ENCODE results near the gene SMIM44.

SMIM44 gene

DNA sequence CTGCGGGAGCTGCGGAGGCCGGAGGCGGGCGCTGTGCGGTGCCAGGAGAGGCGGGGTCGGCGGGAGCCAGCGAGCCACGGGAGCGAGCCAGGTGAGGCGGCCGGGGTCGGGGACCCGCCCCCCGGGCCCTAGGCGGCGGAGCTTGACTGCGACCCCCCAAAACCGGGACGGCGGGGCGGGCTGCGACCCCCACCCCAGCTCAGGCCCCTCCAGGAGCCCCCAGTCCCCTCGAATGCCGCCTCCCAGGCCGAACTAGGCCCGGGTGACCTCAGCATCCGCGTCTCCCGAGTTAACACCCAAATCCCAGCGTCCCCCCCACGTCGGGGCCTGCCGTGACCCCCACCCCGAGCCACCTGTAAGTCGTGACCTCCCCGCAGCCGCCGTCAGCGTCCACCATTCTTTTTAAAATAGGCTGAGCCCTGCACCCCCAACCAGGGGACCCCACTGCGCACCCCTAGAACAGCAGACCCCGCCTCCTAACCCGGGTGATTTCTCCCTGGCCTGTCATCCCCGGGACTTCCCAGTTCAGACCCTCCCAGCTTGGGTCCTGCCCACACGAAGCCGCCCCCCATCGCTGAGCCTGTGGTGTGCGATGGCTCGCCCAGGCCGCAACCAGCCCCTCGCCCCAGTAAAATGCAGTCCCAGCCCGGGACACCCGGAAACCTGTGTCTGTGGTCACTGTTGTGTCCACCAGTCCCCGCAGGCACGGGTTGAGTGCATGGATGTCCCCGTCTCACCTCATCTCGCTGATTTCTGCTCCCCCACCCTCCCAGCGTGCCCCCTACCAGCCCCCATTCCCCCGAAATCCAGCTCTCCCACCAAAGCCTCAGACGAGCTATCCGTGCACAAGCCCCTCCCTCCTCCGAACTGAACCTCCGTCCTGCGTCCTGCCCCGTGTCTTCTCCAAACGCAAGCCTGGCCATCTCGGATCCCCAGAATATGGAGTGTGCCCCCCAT lies 23.4 kb upstream of the SMIM44 start:
- no peaks in the 10 kb centered on the region for H3K4me1 ChIP-seq (ENCODE audit: insufficient read depth, low read length)
- peak overlapping the region; percentile 82; the same call in 1 of the 2 replicates for H3K9ac ChIP-seq (ENCODE audit: low read depth, low read length)
- H3K27ac ChIP-seq (ENCODE audit: low read length), result no peak overlapping the region
- no peaks in the 10 kb centered on the region for H3K27me3 ChIP-seq (ENCODE audit: insufficient read depth, low read length)
- H3K36me3 ChIP-seq (ENCODE audit: insufficient read depth, low read depth, low read length), result peaks cover 18% of the 10 kb centered on the region
- H3K9me3 ChIP-seq (ENCODE audit: insufficient read depth, low read depth, low read length), result no peaks in the 10 kb centered on the region
- H3K4me3 ChIP-seq (ENCODE audit: low read length), result peak overlapping the region; percentile 76

DNA sequence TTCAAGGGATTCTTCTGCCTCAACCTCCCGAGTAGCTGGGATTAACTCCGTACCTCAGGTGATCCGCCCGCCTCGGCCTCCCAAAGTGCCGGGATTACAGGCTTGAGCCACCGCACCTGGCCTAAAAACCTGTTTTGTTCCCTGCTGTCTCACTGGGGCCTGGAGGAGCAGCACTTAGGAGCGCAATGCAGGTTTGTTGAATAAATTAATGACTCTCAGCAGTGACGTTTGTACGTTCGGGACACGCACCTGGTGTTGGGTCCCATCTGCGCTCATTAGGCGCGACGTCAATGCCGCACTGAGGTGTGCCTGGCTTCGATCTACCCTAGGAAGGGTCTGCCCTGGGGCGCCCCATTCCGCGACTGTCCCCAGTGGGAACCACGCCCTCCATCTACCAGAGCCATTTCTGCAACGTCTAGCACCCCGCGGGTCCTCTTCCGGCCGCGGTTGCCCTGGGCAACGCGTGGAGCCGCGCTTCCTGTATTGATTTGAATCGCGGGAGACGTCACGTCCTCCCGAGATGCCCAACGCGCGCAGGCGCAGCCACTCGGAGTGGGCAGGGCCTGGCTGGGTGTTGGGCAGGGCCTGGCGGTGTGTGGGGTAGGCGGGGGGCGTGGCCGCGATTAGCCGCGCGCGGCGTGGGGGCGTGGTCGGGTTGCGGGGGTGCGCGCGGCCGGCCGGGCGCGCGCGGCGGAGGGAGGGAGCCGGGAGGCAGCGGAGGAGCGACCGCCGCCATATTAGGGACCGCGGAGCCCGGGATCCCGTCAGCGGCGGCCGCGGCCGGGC lies 22.6 kb upstream of the SMIM44 start, which contains the start of gene FZR1:
Gene FZR1 (plus strand): TSS at position 714 of the 786 bp plus-strand sequence. CDS start 16,679 bp downstream, outside the sequence.
- Histone ChIP-seq H3K9ac (ENCODE audit: low read depth, low read length) (peak within 1 kb of the TSS; percentile 82), H3K27ac (ENCODE audit: low read length) (peak within 1 kb of the TSS; percentile 66), H3K36me3 (ENCODE audit: insufficient read depth, low read depth, low read length) (peaks cover 12% of the 10 kb centered on the region), H3K4me1 (ENCODE audit: insufficient read depth, low read length) (no peaks in the 10 kb centered on the region), H3K27me3 (ENCODE audit: insufficient read depth, low read length) (no peaks in the 10 kb centered on the region), H3K4me3 (ENCODE audit: low read length) (peak within 1 kb of the TSS; percentile 76), H3K9me3 (ENCODE audit: insufficient read depth, low read depth, low read length) (no peaks in the 10 kb centered on the region)

DNA sequence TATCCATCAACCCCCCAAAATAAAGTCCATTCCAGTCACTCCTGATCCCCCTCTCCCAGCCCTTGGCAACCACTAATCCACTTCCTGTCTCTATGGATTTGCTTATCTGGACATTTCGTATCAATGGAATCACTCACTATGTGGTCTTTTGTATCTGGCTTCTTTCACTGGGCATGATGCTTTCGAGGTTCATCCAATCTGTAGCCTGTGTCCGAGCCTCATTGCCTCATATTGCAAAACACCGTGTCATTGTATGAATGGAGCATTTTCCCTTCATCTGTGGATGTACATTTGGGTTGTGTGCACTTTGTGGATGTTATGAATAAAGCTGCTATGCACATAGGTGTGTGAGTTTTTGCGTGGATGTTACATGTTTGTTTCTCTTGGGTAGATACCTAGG lies 21.5 kb upstream of the SMIM44 start:
- Histone ChIP-seq H3K27ac (ENCODE audit: low read length) (no peak overlapping the region), H3K27me3 (ENCODE audit: insufficient read depth, low read length) (no peaks in the 10 kb centered on the region), H3K36me3 (ENCODE audit: insufficient read depth, low read depth, low read length) (peaks cover 3% of the 10 kb centered on the region), H3K4me1 (ENCODE audit: insufficient read depth, low read length) (no peaks in the 10 kb centered on the region), H3K4me3 (ENCODE audit: low read length) (no peak overlapping the region; the same call in 1 of the 2 replicates), H3K9me3 (ENCODE audit: insufficient read depth, low read depth, low read length) (no peaks in the 10 kb centered on the region), H3K9ac (ENCODE audit: low read depth, low read length) (peak overlapping the region; percentile 82; the same call in 1 of the 2 replicates)

DNA sequence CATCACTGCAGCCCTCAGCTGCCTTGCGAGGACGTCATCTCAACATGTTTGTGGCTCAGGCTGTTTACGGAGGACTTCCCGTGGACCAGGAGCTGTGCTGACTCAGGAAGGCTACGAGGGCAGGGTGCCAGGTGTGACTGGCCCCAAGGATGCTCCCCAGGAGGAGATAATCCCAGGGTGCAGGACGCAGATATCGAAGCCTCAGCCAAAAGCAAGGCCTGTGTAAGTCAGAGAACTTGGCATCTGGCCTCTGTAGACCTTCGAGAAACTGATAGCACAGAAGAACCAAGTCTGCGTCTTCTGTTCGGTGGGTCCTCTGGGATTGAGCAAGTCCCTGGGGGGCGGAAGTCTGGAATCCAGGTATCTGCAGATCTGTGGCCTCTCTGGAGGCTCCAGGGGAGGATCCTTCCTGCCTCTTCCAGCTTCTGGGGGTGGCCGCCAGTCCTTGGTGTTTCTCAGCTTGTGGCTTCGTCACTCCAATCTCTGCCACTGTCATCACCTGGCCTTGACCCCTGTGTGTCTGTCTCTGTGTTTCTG lies 19.9 kb upstream of the SMIM44 start:
- no peaks in the 10 kb centered on the region for H3K4me1 ChIP-seq (ENCODE audit: insufficient read depth, low read length)
- H3K36me3 ChIP-seq (ENCODE audit: insufficient read depth, low read depth, low read length), result no peaks in the 10 kb centered on the region
- no peak overlapping the region for H3K4me3 ChIP-seq (ENCODE audit: low read length)
- no peaks in the 10 kb centered on the region for H3K27me3 ChIP-seq (ENCODE audit: insufficient read depth, low read length)
- H3K9ac ChIP-seq (ENCODE audit: low read depth, low read length), result no peak overlapping the region
- H3K27ac ChIP-seq (ENCODE audit: low read length), result no peak overlapping the region
- no peaks in the 10 kb centered on the region for H3K9me3 ChIP-seq (ENCODE audit: insufficient read depth, low read depth, low read length)

DNA sequence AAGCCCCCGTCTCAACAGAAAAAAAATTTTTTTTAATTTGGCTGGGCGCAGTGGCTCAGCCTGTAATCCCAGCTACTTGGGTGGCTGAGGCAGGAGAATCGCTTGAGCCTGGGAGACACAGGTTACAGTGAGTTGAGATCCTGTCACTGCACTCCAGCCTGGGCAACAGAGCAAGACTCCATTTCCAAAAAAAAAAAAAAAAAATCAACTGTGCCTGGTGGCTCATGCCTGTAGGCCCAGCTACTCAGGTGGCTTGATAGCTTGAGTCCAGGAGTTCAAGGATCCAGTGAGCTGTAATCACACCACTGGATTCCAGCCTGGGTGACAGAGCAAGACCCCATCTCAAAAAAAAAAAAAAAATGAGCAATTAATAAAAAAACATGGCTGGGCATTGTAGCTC lies 18.5 kb upstream of the SMIM44 start:
- Histone ChIP-seq H3K4me1 (ENCODE audit: insufficient read depth, low read length) (no peaks in the 10 kb centered on the region), H3K36me3 (ENCODE audit: insufficient read depth, low read depth, low read length) (0 out of 2 replicates have a peak, but pooled peaks cover 6% of the 10 kb centered on the region), H3K4me3 (ENCODE audit: low read length) (no peak overlapping the region), H3K27ac (ENCODE audit: low read length) (no peak overlapping the region), H3K9me3 (ENCODE audit: insufficient read depth, low read depth, low read length) (no peaks in the 10 kb centered on the region), H3K27me3 (ENCODE audit: insufficient read depth, low read length) (no peaks in the 10 kb centered on the region), H3K9ac (ENCODE audit: low read depth, low read length) (no peak overlapping the region)

DNA sequence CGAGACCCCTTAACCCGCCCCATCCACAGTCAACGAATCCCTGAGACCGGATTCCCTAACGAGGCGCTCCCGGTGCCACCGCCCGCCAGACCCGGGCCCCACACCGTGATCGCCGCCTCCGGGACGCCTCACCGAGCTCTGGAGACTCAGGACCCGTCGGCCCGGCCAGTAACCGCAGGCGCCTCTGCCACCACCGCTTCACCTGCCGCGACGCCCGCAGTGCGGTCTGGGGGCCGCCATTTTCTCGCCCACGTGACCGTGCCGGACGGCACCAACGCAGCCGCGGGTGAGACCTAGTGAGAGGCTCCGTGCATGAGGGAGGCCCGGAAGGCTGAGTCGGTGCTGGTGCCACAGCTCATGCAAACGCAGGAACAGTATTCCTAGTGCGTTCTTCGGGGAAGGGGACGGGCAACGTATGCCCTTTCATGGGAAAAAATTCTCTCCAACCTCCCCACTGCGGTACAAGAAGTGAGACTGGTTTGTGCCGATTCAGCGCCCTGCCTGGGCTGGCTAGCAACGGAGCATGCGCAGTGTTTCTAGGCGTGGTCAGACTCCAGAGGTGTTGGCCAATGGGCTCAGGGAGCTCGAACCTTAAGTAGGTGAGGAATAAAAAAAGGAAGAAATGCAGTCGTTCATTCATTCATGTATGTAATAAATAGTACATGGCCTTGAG lies 17.3 kb upstream of the SMIM44 start, which contains the start of gene DOHH:
Gene DOHH (minus strand): TSS at position 246 of the 673 bp plus-strand sequence. CDS start 3,860 bp downstream, outside the sequence.
- H3K36me3 ChIP-seq (ENCODE audit: insufficient read depth, low read depth, low read length), result peaks cover 18% of the 10 kb centered on the region; the same call in 1 of the 2 replicates
- H3K4me1 ChIP-seq (ENCODE audit: insufficient read depth, low read length), result no peaks in the 10 kb centered on the region
- peak within 1 kb of the TSS; percentile 97 for H3K4me3 ChIP-seq (ENCODE audit: low read length)
- H3K27me3 ChIP-seq (ENCODE audit: insufficient read depth, low read length), result no peaks in the 10 kb centered on the region
- H3K9ac ChIP-seq (ENCODE audit: low read depth, low read length), result peak within 1 kb of the TSS; percentile 100
- H3K27ac ChIP-seq (ENCODE audit: low read length), result peak within 1 kb of the TSS; percentile 99
- no peaks in the 10 kb centered on the region for H3K9me3 ChIP-seq (ENCODE audit: insufficient read depth, low read depth, low read length)

DNA sequence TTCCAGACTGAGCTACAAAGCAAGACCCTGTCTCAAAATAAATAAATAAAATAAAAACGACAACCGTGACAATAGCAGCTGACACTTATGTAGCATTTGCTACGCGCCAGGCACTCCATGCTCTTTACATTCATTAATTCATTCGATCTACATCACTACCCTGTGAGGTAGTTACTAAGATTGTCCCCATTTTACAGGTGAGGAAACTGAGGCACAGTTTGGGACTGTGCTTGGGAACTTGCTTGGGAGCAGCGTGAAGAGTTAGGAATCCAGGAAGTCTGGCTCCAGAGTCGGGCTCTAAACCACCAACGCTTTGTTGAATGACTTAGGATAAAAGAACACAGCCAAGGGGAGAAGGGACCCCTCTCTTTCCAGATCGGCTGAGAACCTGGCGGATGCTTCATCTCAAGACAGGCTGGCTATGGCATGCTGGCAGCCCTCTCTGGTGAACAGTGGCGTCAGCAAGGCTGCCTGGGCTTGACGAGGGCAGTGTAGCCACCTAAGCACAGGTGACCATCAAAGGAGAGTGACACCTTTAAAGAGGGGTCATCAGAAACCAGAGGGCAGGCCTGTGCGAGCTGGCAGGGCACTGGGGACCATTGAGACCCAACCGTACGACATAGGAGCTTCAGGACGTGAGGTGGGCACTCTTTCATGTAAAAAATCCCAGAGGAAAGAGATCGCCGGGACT lies 16.6 kb upstream of the SMIM44 start:
- Histone ChIP-seq H3K36me3 (ENCODE audit: insufficient read depth, low read depth, low read length) (peaks cover 23% of the 10 kb centered on the region; the same call in 1 of the 2 replicates), H3K9me3 (ENCODE audit: insufficient read depth, low read depth, low read length) (no peaks in the 10 kb centered on the region), H3K27me3 (ENCODE audit: insufficient read depth, low read length) (no peaks in the 10 kb centered on the region), H3K4me1 (ENCODE audit: insufficient read depth, low read length) (no peaks in the 10 kb centered on the region), H3K27ac (ENCODE audit: low read length) (peak overlapping the region; percentile 40), H3K4me3 (ENCODE audit: low read length) (peak overlapping the region; percentile 97), H3K9ac (ENCODE audit: low read depth, low read length) (peak overlapping the region; percentile 100)

DNA sequence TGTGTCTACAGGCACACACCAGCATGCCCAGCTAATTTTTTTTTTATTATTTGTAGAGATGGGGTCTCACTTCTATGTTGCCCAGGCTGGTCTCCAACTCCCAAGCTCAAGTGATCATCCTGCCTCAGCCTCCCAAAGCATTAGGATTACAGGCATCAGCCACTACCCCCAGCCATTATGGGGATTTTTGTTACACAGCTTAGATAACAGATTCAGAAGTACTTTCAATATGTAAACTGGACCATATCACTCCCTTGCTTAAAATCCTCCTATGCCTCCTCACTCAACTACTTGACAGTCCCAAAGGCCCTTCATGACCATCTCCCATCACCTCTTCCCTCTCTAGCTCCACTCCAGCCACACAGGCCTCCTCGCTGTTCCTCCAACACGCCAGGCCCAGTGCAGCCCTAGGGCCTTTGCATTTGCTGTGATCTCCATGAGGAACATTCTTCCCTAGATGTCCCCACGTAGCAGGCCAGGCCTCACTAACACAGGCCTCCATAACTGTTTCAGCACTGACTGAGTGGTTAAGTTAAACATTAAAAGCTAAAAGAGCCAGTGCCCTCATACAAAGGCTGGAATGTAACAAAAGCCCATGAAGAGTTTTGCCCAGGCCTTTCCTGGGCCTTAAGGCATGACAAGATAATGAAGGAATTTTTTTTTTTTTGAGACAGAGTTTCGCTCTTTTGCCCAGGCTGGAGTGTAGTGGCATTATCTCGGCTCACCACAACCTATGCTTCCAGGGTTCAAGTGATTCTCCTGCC lies 14.7 kb upstream of the SMIM44 start:
- Histone ChIP-seq H3K27ac (ENCODE audit: low read length) (no peak overlapping the region), H3K4me3 (ENCODE audit: low read length) (no peak overlapping the region), H3K9ac (ENCODE audit: low read depth, low read length) (no peak overlapping the region), H3K9me3 (ENCODE audit: insufficient read depth, low read depth, low read length) (no peaks in the 10 kb centered on the region), H3K4me1 (ENCODE audit: insufficient read depth, low read length) (no peaks in the 10 kb centered on the region), H3K36me3 (ENCODE audit: insufficient read depth, low read depth, low read length) (peaks cover 32% of the 10 kb centered on the region; the same call in 1 of the 2 replicates), H3K27me3 (ENCODE audit: insufficient read depth, low read length) (no peaks in the 10 kb centered on the region)

DNA sequence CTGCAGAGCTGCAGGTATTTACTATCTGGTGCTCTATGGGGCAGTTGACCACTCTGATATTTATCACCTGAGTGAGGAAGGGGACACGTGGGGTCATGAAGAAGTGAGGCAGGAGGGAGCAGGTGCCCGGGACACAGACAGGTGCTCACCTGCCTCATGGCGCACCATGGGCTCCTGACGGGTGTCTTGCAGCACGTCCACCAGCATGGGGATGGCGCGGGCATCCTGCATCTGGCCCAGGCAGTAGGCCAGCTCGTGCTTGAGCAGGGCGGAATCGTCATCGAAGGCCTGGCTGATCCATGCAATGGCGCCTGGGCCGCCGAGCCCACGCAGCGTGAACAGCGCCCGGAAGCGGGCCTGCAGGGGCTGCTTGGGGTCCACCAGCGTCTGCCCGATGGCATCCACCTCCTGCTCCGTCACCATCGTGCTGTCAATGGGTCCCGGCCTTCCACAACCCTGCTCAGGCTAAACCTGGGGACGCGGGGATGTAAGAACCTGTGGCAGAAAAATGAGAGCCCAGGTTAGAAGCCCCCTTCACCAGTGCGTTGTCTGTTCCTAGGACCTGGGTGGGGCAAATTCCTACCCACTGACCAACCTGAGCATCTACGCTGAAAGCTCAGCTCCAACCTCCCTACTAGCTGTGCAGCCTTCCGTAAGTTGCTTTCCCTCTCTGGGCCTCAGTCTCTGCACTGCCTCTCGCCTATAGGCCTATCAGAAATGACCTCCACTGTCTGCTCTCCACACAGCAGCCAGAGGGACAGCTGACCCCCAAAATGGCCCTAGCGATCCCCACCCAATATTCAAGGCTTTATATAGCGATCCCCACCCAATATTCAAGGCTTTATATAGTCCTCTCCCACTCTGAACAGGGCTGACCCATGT lies 13.4 kb upstream of the SMIM44 start:
- peaks cover 42% of the 10 kb centered on the region; the same call in 1 of the 2 replicates for H3K36me3 ChIP-seq (ENCODE audit: insufficient read depth, low read depth, low read length)
- H3K27me3 ChIP-seq (ENCODE audit: insufficient read depth, low read length), result no peaks in the 10 kb centered on the region
- H3K4me1 ChIP-seq (ENCODE audit: insufficient read depth, low read length), result no peaks in the 10 kb centered on the region
- no peaks in the 10 kb centered on the region for H3K9me3 ChIP-seq (ENCODE audit: insufficient read depth, low read depth, low read length)
- H3K27ac ChIP-seq (ENCODE audit: low read length), result no peak overlapping the region
- no peak overlapping the region for H3K4me3 ChIP-seq (ENCODE audit: low read length)
- no peak overlapping the region for H3K9ac ChIP-seq (ENCODE audit: low read depth, low read length)
